HPDE6-E6E7 (cell line): ENCODE data around the gene OCA2.
"Not testable (repeated sequence)": the region's sequence is repeated elsewhere in the genome, so short reads cannot be mapped to it uniquely, and the experiment has no call there.

Experiments
- DNase-seq: peaks from one replicate; pipeline ENCODE4 v3.0.0; 2011; ENCODE audit warnings: missing footprints; ENCODE audit errors: extremely low spot score

OCA2 gene

DNA sequence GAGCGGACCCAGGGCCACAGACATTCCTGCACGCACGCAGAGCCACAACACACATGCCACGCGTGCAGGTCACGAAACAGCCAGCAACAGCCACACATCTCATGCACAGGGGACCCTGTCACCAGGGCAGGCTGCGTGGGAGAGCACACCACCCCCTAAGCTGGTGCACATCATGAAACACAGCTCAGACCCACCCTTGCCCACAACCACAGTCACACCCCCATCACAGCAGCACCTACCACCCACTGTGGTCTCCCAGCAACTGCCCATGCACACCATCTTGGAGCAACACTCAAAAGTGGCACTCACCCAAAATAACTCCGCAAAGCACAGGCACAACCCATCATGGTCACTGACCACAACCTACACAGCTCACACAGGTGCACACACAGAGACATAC lies 75.7 kb downstream of the OCA2 start:
- DNase-seq: no peak

DNA sequence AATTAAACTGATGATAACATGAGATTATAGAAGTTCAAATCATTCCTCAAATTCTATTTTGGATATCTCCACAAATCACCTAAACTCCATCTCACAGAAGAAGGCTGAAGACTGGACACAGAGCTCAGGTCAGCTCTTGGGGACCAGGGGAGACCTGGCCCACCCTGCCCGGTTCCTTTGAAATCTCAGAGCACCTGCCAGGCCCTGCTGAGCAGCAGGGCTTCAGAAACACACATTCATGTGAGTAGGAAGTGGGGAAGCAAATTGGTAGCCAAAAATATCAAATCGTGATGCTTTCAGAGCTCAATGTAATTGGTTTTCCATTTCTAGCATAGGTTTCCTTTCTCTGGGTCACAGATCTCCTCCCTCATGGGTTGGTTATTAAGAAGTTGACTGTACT lies 76.2 kb downstream of the OCA2 start:
- DNase-seq: no peak

DNA sequence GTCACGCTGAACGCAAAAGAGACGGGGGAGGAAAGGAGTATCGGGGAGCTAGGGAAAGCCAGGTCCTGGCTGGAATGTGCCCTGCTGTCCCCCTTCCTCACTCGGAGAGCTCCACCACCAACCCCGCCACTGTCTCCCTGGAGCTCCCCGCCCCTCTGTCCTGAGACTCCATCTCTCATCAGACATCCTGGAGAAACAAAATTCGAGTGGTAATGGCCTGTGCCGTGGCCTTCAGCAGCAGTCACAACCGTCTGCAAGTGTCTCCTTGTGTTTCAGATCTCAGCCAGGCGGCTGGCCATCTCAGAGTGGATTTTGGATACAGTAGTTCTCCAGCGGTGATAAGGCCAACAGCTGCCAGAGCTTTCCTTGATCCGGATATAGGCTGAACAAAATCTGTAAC lies 76.9 kb downstream of the OCA2 start:
- DNase-seq: no peak

DNA sequence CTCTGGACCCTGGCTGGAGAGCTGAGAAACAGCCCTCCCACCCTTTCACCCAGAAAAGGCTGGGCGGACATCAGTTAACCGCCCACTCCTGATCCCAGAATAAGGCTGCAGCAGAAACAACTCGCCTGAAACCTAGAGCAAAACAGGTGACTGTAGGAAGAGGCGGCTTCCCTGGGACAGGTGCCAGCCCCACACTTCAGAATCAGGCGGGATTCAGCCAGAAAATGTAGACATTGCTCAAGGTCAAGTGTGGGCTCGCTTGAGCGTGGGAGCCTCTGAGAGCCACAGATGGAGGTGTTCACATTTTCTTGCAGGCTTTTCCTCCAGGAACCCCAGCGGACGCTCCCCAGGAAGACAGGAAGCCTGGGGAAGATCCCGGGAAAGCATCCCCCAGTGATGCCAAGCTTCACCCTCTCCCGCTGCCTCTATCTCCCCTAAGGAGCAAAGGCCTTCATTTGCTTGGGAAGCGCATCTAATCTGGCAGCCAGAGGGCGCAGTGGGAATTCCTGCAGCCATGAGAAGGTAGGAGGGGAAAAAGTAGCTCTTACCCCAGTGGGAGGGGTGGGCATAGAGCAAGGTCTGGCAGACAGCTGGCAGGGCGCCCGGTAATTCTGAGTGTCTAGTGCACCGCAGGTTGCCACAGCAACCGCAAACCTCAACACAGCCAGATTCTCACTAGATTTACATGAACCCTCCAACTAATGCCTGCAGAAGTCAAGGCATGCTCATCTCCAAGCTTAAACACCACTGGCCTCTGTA lies 77.7 kb downstream of the OCA2 start:
- DNase-seq: no peak

DNA sequence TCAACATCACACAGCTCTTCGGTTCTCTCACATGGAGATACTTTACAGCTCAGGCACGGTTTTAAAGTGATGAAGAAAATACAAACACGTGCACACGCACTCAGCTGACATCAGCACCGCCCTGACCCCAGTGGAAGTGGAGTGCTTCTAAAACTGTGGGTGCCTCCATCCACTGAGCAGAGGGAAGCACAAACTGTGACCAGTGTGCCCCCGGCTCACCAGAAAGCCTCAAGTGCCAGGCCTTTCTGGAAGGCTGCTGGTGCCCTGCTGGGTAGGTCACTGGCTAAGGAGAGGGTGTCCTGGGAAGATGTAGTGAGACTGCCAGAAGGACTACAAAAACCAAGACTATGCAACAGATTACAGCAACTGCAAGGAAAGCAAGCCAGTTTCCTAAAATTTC lies 78.5 kb downstream of the OCA2 start:
- DNase-seq: no peak

DNA sequence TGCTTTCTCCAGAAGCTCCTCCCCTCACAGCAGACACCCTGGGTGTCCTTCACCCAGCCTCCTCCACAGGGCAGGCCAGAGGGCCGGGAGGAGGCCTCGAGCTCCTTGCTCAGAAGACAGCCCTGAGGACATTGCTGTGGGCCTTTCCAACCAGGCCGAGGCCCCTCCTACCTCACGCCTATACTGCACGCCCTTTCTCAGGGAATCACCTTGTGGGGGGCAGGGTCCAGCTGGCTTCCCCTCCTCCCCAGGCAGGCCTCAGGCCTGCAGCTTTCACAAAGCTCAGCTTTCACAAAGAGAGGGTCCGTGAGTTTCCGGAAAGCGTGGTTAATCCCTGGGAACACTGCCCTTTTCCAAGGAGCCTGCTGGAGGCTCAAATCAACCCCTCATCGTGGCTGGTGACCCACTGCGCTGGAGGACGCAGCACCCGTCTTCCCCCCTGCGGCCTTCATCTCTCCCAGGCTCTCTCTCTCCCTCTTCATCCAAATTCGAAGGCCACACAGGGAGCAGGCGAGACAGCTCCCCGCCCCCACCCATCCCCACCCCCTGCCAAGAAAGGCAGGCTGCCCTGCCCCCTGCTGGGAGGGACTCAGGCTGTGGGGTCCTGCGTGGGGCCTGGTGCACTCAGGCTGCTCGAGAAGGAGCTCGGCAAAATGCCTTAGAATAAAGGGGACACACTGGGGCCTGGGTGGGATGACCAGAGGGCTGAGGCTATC lies 79.4 kb downstream of the OCA2 start:
- DNase-seq: no peak

DNA sequence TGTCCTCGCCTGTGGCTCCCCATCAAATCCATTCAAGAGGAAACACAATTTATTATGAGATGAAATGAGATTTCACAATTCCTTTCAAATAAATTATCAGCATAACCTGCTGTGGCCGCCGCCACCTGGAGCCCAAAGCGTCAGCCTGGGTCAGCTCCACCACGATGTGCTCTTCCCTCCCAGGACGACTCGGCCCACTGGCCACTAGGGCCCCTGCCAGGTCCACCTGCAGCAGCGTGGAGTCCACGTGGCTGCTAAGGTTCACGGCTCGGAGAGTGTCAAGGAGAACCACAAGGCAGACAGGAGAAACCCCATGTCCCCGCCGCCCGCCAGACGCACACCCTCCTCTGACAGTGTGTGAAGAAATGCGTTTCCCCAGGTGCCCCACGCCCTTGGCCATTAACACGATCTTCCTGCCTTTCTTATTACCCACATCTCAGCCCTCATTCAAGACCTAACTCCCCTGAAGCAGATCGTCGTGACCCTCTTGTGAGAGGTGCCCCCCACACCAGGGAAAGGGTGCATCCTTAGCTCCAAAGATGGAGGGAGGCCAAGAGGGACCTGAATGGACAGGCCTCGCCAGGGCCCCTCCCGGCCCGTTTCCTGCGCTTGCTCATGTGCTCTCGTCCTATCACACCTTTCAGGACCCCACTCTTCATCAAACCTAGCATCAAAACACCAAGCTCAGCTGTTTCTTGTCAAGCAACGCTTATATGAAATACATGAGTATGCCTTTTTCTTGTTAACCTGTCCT lies 80.6 kb downstream of the OCA2 start:
- DNase-seq: no peak

DNA sequence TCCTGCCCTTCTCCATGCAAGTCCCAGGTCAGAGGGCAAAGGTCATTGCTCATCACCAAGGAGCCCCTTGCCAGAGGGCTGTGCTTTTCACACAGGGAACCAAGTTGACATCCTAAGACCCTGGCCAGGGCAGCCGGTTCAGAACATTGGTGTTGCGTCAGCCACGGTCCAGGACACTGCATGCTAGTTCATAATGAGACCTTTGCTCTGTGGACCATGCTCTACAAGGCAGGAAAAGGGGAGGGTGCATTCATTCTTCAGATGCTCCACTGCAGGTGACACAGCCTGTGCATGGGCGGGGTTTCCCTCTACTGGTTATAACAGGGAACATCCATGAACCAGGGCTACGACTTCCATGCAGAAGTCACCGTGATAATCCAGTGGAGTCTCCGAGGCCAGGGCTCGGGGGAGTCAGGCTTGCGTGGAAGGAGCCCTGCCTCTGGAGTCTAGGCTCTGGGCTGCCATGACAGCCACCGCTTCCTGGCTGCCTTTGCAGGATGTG lies 81.6 kb downstream of the OCA2 start:
- DNase-seq: no peak

DNA sequence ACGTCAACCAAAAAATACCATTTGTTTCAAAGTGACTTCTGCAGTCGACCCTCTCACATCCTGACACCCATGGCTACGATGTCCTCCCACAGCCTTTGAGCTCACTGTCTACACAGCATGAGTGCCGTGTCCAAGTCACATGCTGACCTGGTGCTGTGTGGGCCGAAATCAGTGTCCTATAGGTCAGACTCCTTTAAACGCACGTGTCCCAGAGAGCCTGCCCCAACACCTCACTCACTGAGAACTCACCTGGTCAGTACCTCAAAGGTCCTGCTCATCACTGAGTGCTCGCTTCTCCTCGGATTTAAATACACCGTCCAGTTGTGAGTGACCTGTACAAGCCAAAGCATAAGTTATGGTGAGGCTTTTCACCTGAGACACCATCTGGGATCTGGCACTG lies 83.3 kb downstream of the OCA2 start:
- DNase-seq: no peak

DNA sequence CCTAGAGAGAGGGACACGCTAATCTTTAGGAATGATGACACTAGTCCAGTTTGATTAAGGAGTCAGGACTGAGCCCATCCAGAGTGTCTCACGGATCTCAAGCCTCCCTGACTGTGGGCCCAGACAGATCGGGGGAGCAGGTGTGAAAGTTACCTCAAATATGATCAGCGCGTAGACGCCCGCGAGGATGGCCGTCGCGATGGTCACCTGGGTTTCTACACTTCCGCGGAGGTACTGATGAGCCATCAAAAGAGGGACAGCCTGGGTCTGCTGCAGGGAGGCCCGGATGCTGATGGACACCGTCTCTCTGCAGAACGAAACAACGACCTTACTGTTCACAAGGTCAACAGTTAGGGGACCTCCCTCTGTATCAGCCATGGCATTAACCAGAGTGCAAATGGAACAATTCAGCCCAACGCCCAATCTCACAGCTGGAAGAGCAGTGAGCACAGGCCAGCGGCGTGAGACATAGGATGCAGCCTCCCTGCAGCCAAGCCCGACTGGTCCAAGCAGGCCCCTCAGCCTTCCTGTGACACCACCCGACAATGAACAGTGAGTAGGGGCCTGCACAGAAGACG lies 84.4 kb downstream of the OCA2 start:
- DNase-seq: no peak

DNA sequence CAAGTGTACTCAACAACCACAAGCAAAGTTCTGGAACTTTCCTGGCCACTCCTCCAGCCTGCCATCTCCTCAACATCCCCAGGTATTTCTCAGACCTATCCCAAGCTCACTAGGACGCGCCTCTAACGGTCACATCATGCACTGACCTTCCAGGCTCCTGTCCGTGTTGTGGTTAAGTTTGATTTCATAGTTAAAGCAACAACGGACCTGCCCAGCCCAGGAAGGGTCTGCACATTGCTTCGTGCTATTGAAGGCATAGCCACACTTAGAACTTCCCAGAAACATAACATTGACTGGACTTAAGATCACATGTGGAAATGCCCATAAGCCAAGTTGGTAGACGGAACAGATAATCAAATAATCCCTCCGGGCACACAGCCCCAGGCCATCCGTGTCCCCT lies 85.1 kb downstream of the OCA2 start:
- no peak for DNase-seq

DNA sequence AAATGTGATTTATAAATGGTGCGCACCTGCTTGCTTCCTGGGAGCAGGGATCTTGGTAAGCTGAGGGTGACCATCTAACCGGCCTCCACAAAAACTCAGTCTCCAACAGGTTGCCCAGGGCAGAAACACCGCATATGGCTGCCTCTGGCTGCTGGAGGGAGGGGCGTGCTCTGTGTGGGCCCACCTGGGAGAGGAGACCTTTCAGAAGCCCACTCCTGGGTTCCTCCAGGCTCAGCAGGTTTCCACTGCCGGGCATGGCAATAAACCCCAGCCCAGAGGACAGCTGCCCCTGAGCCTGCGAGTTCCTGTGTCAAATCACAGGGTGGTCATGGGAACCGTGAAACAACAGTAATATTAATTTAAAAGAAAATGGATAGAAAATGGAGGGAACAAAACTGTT lies 85.6 kb downstream of the OCA2 start:
- no peak for DNase-seq

DNA sequence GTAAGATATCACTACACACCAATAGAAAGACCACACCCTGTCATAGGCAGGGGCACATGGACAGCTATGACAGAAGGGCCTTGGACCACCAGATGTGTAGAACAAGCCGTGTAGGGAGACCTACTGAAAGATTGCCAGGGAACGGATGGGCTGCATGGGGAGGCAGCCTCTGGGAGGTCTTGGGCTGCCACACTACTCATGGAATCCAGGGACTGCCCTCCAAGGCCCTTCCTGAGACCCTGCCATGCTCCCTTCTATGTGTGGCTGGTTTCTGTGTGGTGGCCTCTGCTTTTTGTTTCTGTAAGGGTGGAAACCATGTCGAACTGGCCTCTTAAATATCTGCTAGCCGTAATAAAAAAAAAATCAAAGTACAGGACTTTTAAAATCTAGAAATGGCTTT lies 86.9 kb downstream of the OCA2 start:
- no peak for DNase-seq

DNA sequence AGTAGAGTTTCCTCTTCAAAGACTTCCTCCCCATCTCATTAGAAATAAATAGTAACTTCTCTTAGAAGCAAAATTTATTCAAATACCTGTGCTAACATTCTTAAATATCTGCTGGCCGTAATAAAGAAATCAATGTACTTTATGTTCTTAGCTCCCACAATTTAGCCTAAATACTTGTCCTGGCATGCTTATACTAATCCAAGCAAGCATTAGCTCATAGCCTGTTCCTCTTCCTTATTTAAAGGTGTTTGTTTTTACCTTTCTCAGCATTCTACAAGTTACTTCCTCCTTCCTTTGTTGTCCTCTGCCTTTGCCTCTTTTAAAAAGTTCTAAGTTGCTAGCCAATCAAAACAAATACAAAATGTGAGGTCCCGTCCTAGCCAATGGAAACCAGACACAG lies 90.9 kb downstream of the OCA2 start:
- DNase-seq: not testable (repeated sequence)

DNA sequence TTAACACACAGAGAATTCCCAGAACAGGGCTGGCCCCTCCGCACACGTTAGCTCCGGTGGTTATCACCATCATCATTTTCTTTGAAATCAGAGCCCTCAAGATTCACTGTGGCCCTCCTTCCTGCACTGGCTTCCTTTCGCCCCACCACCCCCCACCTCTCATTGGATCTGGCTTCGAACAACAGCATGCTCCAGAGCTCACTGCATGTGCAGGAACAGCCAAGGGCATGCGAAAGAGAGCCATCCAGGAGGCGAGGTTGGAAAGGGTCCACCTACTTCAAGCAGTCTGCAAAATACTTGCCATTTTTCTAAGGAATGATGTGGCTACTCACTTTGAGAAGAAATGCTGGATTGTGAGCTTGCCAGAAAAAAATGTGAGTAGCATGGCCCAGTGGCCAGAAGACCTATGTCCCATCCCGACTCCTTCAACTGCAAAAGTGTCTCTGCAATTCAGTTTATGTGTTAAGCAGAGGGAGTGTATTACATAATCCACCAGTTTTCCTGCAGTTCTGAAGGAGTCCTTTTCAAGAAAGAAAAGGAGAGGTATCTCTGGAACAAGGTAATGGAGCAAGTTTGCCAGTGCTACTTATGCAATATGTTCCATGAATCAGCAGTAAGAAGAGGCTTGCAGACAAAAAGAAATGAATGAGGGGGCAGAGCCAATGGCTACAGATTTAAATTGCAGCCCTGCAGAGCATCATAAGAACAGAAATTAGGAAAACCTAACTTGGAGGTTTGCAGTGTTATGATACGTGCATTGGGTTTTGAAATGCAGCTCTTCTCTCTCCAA lies 92.8 kb downstream of the OCA2 start:
- DNase-seq: no peak

DNA sequence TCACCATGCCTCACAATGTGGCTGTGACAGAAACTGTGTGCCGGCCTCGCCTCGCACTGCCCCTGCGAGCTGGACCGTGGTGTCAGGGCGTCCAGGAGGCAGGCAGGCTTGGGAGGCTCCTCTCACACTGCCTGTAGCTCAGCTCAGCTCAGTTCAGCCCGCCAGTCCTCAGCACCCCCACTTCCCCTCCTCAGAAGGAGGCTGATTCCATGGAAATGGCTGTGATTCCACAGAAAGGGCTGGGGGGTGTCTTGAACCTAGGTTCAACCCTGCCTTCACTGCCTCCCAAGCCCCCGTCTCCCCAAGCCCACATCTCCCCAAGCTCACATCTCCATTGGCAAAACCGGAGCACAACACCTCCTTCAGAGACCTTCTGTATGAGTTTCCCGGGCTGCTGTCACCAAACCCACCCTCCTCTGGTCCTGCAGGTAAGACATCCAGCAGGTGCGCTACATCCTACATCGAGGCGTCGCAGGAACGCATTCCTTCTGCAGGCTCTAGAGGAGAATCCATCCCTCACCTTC lies 94.0 kb downstream of the OCA2 start:
- DNase-seq: no peak

DNA sequence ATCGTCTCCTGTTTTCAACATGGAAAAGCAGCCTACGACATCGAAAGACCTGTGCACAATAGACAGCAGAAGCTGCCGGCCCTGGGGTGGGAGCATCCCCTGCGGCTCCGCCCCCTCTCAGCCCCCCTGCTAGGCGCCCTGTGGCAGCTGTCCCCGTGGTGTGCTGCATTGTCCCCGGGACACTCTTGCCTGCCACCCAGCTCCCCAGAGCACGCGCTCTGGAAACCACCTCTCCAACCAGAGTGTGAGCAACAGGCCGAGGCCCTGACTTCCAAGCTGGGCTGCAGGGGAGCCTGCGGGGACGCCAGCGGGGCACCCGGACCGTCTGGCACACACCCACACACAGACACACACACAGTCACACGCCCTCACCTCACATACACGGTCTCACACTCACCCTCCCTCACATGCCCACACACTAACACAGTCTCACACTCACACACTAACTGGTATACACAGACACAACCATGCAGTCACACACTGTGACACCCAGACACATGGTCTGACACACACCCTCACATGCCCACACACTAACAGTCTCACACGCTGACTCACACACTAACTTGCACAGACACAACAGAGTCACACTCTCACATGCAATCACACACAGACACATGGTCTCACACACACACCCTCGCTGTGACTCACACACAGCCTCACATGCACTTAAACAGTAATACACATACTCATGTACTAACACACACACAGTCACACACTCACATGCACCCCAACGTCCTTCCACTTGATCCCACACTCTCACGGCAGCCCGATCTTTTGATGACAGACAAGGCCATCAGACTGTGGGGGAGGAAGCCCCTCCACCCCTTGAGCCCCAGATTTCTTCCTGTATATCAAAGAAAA lies 94.7 kb downstream of the OCA2 start:
- DNase-seq: no peak

DNA sequence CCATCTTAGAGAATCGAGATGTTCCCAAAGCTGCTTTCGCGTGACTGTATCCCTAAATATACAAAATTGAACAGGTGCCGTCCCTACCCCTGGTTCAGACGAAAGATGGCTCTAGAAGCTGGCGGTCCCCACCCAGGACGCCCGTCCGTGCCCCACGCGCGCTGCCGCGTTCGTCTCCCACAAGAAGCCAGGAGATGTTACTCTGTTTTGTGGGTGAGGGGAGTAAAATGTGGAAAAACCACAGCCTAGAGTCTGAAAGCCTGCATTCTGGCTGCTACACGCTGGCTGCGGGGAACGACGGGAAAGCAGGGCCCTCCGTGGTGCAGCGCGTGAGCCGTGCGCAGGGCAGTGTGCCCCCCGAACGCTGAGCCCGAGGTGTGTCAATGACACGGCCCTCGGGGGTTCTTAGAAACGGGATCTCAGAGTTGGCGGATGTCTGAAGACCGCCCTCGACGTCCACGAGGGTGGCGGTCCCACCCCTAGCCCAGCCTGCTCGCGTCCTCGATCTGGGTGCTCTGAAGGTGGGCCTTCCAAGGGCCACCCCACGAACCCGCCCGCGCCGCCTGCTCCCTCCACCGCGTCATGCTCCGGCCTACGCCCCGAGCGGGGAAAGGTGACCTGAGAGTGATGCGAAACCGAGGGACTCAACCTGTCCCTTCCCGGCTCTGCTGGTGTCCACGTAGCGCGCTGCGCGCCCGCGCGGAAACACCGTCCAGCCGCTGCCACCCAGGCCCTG lies 95.6 kb downstream of the OCA2 start:
- DNase-seq: no peak

DNA sequence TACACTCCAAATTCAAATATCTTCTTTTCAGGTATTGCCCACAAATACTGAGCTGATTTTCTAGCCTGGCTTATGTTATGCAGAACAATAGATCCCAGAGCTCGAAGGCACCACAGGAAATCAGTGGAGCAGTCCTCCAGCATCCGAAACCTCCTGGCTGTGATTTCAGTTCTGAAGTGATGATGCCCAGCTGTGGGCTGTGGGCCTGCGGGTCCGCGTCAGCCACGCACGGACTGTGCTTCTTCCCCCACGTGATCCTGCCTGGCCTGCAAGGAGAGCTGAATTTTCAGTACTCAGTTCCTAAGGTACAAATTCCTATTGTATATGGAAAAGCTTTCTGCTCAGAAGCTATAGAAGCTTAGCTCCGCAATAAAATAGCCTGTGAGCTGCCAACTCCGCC lies 96.2 kb downstream of the OCA2 start:
- DNase-seq: no peak
